ENCODE measurements around the gene UPK3BL2. TPM values are rescaled to one million over a fixed set of nuclear protein-coding genes. Genes with fewer than 3 reads are reported as not detected.
A peak's percentile ranks its signal among the peaks of the same experiment; 100 is the strongest.
"Not testable (repeated sequence)": the region's sequence is repeated elsewhere in the genome, so short reads cannot be mapped to it uniquely, and the experiment has no call there.

Gene UPK3BL2
- total RNA-seq, 4 donors from 2014 or later, result 8.6 to 158 (median 16.9) TPM

- no CpG with 5 or more reads among the region's 13 CpGs for WGBS, 2 donors
- H3K9me3 ChIP-seq; H3K4me3 ChIP-seq; intact Hi-C loops (cut with DNase I); H3K27me3 ChIP-seq; H3K36me3 ChIP-seq; H3K4me1 ChIP-seq; DNase-seq: not testable (repeated sequence)
- H3K27ac ChIP-seq, result peak overlapping the region in 1 of 4 donors; percentile 44
Observed at GRCh38 chr7:102527822-102528793, 15.4 kb downstream of the UPK3BL2 start.

GRCh38 chr7:102527182-102527581 is 16.3 kb downstream of the UPK3BL2 start:
- 83% methylated on average over 1 of the region's 8 CpGs; no CpG with 5 or more reads in 1 of the 2 donors for WGBS, 2 donors
- H3K4me1 ChIP-seq; intact Hi-C loops (cut with DNase I); H3K4me3 ChIP-seq; H3K27me3 ChIP-seq; H3K36me3 ChIP-seq; DNase-seq; H3K9me3 ChIP-seq; H3K27ac ChIP-seq: not testable (repeated sequence)

GRCh38 chr7:102524803-102525202 is 18.7 kb downstream of the UPK3BL2 start:
- H3K27me3 ChIP-seq; H3K27ac ChIP-seq; intact Hi-C loops (cut with DNase I); H3K36me3 ChIP-seq; H3K9me3 ChIP-seq; H3K4me1 ChIP-seq; H3K4me3 ChIP-seq; DNase-seq: not testable (repeated sequence)
- WGBS, 2 donors, result 50% methylated on average over 1 of the region's 2 CpGs; no CpG with 5 or more reads in 1 of the 2 donors

GRCh38 chr7:102520797-102521196 is 22.7 kb downstream of the UPK3BL2 start:
- DNase-seq; H3K36me3 ChIP-seq; H3K4me3 ChIP-seq; H3K27me3 ChIP-seq; H3K4me1 ChIP-seq; H3K9me3 ChIP-seq; intact Hi-C loops (cut with DNase I); H3K27ac ChIP-seq: not testable (repeated sequence)
- 89% methylated on average over 4 of the region's 5 CpGs; no CpG with 5 or more reads in 1 of the 2 donors for WGBS, 2 donors

GRCh38 chr7:102517550-102518147 is 25.8 kb downstream of the UPK3BL2 start, which contains the start of gene RASA4B:
Gene RASA4B, minus strand, starts transcription at chr7:102517777. Its CDS starts 67 bp downstream, at chr7:102517710.
- H3K27me3 ChIP-seq; H3K27ac ChIP-seq; H3K36me3 ChIP-seq; DNase-seq; H3K4me1 ChIP-seq; H3K9me3 ChIP-seq; intact Hi-C loops (cut with DNase I): not testable (repeated sequence)
- WGBS, 2 donors, result no CpG with 5 or more reads among the region's 61 CpGs
- peak within 1 kb of the TSS in 2 of 4 donors; percentile 35 to 57 for H3K4me3 ChIP-seq

GRCh38 chr7:102516951-102517350 is 26.5 kb downstream of the UPK3BL2 start:
- H3K27me3 ChIP-seq; H3K9me3 ChIP-seq; H3K4me3 ChIP-seq; H3K36me3 ChIP-seq; H3K4me1 ChIP-seq; DNase-seq; H3K27ac ChIP-seq; intact Hi-C loops (cut with DNase I): not testable (repeated sequence)
- WGBS, 2 donors, result no CpG with 5 or more reads among the region's 10 CpGs

- H3K27ac ChIP-seq; DNase-seq; H3K36me3 ChIP-seq; H3K4me1 ChIP-seq; intact Hi-C loops (cut with DNase I); H3K9me3 ChIP-seq; H3K4me3 ChIP-seq; H3K27me3 ChIP-seq: not testable (repeated sequence)
- WGBS, 2 donors, result no CpG with 5 or more reads among the region's 3 CpGs
Observed at GRCh38 chr7:102515889-102516288, 27.6 kb downstream of the UPK3BL2 start.

- H3K36me3 ChIP-seq; H3K27me3 ChIP-seq; DNase-seq; H3K4me1 ChIP-seq; intact Hi-C loops (cut with DNase I); H3K9me3 ChIP-seq; H3K4me3 ChIP-seq: not testable (repeated sequence)
- peak overlapping the region in 1 of 4 donors; percentile 44 for H3K27ac ChIP-seq
- no CpG with 5 or more reads among the region's 15 CpGs for whole genome bisulfite sequencing, 2 donors
Observed at GRCh38 chr7:102514881-102515721, 28.4 kb downstream of the UPK3BL2 start.

GRCh38 chr7:102512642-102513221 is 30.8 kb downstream of the UPK3BL2 start:
- peak overlapping the region in 3 of 4 donors; percentile 10 to 54 (median 22) for H3K4me3 ChIP-seq
- intact Hi-C loops (cut with DNase I); H3K4me1 ChIP-seq; H3K27me3 ChIP-seq; DNase-seq; H3K9me3 ChIP-seq; H3K36me3 ChIP-seq: not testable (repeated sequence)
- H3K27ac ChIP-seq, result peak overlapping the region in 3 of 4 donors; percentile 73 to 88 (median 79)
- 0 to 8% methylated on average over 2 of the region's 5 CpGs for WGBS, 2 donors

GRCh38 chr7:102511860-102512522 is 31.5 kb downstream of the UPK3BL2 start:
- H3K36me3 ChIP-seq; H3K4me3 ChIP-seq; H3K27ac ChIP-seq; intact Hi-C loops (cut with DNase I); H3K9me3 ChIP-seq; DNase-seq; H3K27me3 ChIP-seq; H3K4me1 ChIP-seq: not testable (repeated sequence)
- no CpG with 5 or more reads among the region's 30 CpGs for WGBS, 2 donors

GRCh38 chr7:102510575-102510974 is 32.9 kb downstream of the UPK3BL2 start:
- H3K9me3 ChIP-seq; H3K27me3 ChIP-seq; H3K4me1 ChIP-seq; DNase-seq; H3K4me3 ChIP-seq; intact Hi-C loops (cut with DNase I); H3K27ac ChIP-seq; H3K36me3 ChIP-seq: not testable (repeated sequence)
- WGBS, 2 donors, result no CpG with 5 or more reads among the region's 8 CpGs
